Breast epithelium (tissue), 4 donors: ENCODE data around the gene SLCO6A1. TPM values are rescaled to one million over a fixed set of nuclear protein-coding genes. Genes with fewer than 3 reads are reported as not detected.

Source experiments
- DNase-seq, 2 donors: peaks; one replicate each; pipeline ENCODE4 v3.0.0-alpha.2; 2019; ENCODE audit warnings: low spot score in 2 of 2
- H3K27ac ChIP-seq, 2 donors: fragments of 200-600 bp; sonication (generic) in 1 of 2; one replicate each; pipeline ENCODE4 v1.5.1; 2016 to 2019; ENCODE audit warnings: mild to moderate bottlenecking in 1 of 2
- H3K27me3 ChIP-seq, 2 donors: fragments of 200-600 bp; sonication (generic) in 1 of 2; one replicate each; pipeline versions ENCODE4 v1.5.1 to v1.6.0; 2017 to 2019; ENCODE audit warnings: control low read depth in 1 of 2, mild to moderate bottlenecking in 1 of 2
- H3K36me3 ChIP-seq: fragments of 200-600 bp; one replicate; pipeline ENCODE4 v1.5.1; 2019
- H3K4me1 ChIP-seq, 2 donors: fragments of 200-600 bp; sonication (generic); one replicate each; pipeline ENCODE4 v1.5.1; 2016 to 2019; ENCODE audit warnings: control low read depth in 1 of 2
- H3K4me3 ChIP-seq, 3 donors: fragments of 200-600 bp; sonication (generic); 1 replicate in 2 of 3; 2 replicates in 1 of 3; pipeline ENCODE4 v1.5.1; 2016 to 2019; ENCODE audit warnings: mild to moderate bottlenecking in 3 of 3, moderate library complexity in 2 of 3
- H3K9me3 ChIP-seq, 2 donors: fragments of 200-600 bp; sonication (generic) in 1 of 2; one replicate each; pipeline ENCODE4 v1.5.1; 2016 to 2019; ENCODE audit warnings: control low read depth in 1 of 2
- POLR2A ChIP-seq: fragments of 450-650 bp; IDR thresholded peaks from one replicate; pipeline ENCODE4 v1.6.1; 2016; ENCODE audit warnings: antibody characterized with exemption, mild to moderate bottlenecking, moderate library complexity
- POLR2AphosphoS5 ChIP-seq, 3 donors: sonication (generic); formaldehyde crosslinking; IDR thresholded peaks; one replicate each; pipeline ENCODE4 v1.6.1; 2017; ENCODE audit warnings: antibody characterized with exemption in 3 of 3
- intact Hi-C: fragments of 100-400 bp; cut with DNase I; formaldehyde crosslinking; loops from one replicate; pipeline ENCODE4 v1.15.1; 2023; ENCODE audit warnings: low total_unique reads
- total RNA-seq, 3 donors: library from RNA; depleted of rRNA; stranded (reverse); fragments of >200 nt; gene quantifications; one replicate each; pipeline ENCODE4 v1.1.0, GENCODE V29; 2016
- TF ChIP-seq, protein P1 (sequence below), 3 donors: fragments of 450-650 bp; IDR thresholded peaks; one replicate each; pipeline ENCODE4 v1.5.1; 2016 to 2017; ENCODE audit warnings: antibody characterized with exemption in 3 of 3, mild to moderate bottlenecking in 3 of 3, moderate library complexity in 3 of 3

Gene SLCO6A1
- total RNA-seq, 3 donors from 2014 or later: not detected

DNA sequence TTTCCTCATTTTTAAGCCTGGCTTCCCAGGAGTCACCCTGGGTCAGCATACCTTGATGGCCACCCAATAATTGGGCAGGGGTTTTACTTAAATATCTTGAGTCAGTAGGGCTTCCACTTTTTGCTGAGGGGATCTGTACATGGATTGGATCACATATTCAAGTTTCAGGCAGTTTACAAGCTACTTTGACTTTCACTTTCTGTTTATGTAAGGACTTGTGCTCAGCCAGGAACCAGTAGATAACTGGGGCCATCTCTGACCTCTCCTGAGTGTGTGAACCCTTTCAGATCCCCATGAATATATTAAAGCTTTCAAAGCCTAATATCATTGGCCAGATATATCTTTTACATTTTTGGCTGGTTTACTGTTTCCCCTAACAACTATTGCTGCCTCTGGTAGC, 45.1 kb downstream of the SLCO6A1 start:
- TF ChIP-seq, protein P1, sequence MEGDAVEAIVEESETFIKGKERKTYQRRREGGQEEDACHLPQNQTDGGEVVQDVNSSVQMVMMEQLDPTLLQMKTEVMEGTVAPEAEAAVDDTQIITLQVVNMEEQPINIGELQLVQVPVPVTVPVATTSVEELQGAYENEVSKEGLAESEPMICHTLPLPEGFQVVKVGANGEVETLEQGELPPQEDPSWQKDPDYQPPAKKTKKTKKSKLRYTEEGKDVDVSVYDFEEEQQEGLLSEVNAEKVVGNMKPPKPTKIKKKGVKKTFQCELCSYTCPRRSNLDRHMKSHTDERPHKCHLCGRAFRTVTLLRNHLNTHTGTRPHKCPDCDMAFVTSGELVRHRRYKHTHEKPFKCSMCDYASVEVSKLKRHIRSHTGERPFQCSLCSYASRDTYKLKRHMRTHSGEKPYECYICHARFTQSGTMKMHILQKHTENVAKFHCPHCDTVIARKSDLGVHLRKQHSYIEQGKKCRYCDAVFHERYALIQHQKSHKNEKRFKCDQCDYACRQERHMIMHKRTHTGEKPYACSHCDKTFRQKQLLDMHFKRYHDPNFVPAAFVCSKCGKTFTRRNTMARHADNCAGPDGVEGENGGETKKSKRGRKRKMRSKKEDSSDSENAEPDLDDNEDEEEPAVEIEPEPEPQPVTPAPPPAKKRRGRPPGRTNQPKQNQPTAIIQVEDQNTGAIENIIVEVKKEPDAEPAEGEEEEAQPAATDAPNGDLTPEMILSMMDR (IDR thresholded peaks at IDR 0.05): no peak
- no peak for TF ChIP-seq POLR2AphosphoS5 (IDR thresholded peaks at IDR 0.05)
- no peak for TF ChIP-seq POLR2A
- Histone ChIP-seq H3K4me1 (no peaks in the 10 kb centered on the region), H3K27ac (no peak overlapping the region), H3K27me3 (no peaks in the 10 kb centered on the region), H3K4me3 (no peak overlapping the region), H3K9me3 (peaks cover 0 to 6% of the 10 kb centered on the region in 2 donors), H3K36me3 (no peaks in the 10 kb centered on the region)
- DNase-seq: no peak
- intact Hi-C loops: no loop called here

DNA sequence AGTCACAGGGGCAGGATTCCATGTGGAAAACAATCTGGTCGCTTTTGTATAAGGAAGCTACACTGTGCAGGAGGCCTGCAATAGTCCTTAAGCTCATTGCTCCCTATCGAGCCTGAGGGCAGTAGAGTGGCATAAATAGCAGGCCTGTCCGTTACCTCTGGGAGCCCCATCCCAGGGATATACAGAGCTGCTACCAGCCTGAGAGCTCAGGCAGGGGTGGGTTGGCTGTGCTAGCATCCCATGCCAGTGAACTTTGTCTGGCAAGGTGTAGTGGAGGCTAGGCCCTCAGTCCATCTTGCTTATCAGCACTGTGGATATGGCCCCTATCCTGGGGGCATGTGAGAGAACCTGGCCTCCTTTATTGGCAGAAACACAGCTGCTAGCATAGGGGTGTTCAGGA, 47.7 kb downstream of the SLCO6A1 start:
- Histone ChIP-seq H3K27ac (no peak overlapping the region), H3K4me1 (no peaks in the 10 kb centered on the region), H3K9me3 (peaks cover 0 to 6% of the 10 kb centered on the region in 2 donors), H3K4me3 (no peak overlapping the region), H3K36me3 (no peaks in the 10 kb centered on the region), H3K27me3 (no peaks in the 10 kb centered on the region)
- TF ChIP-seq, protein P1 (IDR thresholded peaks at IDR 0.05): no peak
- TF ChIP-seq POLR2A: no peak
- no peak for TF ChIP-seq POLR2AphosphoS5 (IDR thresholded peaks at IDR 0.05)
- no peak for DNase-seq
- intact Hi-C loops: no loop called here

DNA sequence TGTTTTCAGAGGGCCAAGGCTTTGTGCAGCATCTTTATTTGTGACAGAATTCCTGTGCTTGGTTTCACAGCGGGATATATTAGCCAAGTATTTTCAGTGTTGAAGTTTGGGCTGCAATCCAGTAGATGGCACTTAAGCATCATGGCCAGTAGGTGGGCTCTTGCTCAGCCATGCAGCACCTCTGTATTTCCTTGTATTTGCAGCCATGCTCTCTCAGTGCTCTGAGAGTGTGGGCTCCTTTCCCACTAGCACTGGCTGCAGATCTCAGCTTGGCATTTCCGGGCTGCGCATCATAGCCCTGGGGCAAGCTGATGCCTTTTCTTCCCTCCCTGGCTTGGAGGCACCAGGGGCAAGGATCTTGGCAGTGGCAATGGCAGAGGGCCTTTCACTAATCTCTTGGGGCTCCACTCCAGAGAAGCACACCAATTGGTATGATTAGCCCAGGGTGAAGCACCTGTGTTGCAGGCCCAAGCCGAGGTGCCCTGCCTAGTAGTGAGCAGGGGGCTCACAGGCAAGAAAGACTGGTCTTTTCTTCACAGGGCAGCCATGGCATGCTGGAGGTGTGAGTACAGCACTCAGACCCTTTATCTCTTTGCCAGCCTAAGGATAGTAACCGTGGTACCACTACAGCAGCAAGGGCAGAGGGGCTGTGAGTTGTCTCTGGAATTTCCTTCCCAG, 48.3 kb downstream of the SLCO6A1 start:
- no peak for DNase-seq
- TF ChIP-seq, protein P1 (IDR thresholded peaks at IDR 0.05): no peak
- TF ChIP-seq POLR2AphosphoS5 (IDR thresholded peaks at IDR 0.05) (no peak), POLR2A (no peak)
- Histone ChIP-seq H3K4me3 (no peak overlapping the region), H3K9me3 (peaks cover 0 to 6% of the 10 kb centered on the region in 2 donors), H3K4me1 (no peaks in the 10 kb centered on the region), H3K27me3 (no peaks in the 10 kb centered on the region), H3K36me3 (no peaks in the 10 kb centered on the region), H3K27ac (no peak overlapping the region)
- intact Hi-C loops: no loop called here

DNA sequence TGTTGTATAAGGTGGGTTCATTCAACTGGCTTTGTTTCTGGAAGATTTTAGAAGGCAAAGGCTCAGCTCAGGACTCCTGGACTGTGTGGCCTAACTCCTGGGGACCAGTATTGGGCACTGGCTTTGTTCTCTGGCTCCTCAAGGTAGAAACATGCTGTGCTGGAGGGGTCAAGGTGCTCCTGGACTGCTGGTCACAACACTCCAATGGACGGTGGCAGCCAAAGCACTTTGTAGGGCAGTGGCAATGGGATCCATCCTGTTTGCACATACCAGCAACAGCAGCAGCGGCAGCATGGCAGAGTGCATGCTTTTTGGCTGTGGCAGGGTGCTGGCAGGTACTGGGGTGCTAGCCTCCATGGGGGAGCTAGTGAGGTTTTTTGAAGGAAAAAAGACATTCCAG, 65.3 kb downstream of the SLCO6A1 start:
- Histone ChIP-seq H3K27me3 (no peaks in the 10 kb centered on the region), H3K36me3 (no peaks in the 10 kb centered on the region), H3K27ac (no peak overlapping the region), H3K4me3 (no peak overlapping the region), H3K4me1 (no peaks in the 10 kb centered on the region), H3K9me3 (peaks cover 0 to 10% of the 10 kb centered on the region in 2 donors)
- TF ChIP-seq, protein P1 (IDR thresholded peaks at IDR 0.05): no peak
- no peak for TF ChIP-seq POLR2A
- no peak for TF ChIP-seq POLR2AphosphoS5 (IDR thresholded peaks at IDR 0.05)
- no peak for DNase-seq
- intact Hi-C loops: no loop called here

DNA sequence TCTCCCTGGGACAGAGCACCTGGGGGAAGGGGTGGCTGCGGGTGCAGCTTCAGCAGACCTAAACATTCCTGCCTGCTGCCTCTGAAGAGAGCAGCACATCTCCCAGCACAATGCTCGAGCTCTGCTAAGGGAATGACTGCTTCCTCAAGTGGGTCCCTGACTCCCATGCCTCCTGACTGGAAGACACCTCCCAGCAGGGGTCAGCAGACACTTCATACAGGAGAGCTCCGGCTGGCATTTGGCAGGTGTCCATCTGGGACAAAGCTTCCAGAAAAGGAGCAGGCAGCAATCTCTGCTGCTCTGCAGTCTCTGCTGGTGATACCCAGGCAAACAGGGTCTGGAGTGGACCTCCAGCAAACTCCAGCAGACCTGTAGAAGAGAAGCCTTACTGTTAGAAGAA, 77.2 kb downstream of the SLCO6A1 start:
- no peak overlapping the region for H3K4me3 ChIP-seq
- intact Hi-C loops: no loop called here
- H3K36me3 ChIP-seq: no peaks in the 10 kb centered on the region
- TF ChIP-seq, protein P1 (IDR thresholded peaks at IDR 0.05): no peak
- TF ChIP-seq POLR2AphosphoS5 (IDR thresholded peaks at IDR 0.05) (no peak), POLR2A (no peak)
- no peak for DNase-seq
- H3K27me3 ChIP-seq: no peaks in the 10 kb centered on the region
- H3K27ac ChIP-seq: no peak overlapping the region
- H3K4me1 ChIP-seq: no peaks in the 10 kb centered on the region
- H3K9me3 ChIP-seq: no peaks in the 10 kb centered on the region
